Measurements from ENCODE around the gene CHRDL2.

DNA sequence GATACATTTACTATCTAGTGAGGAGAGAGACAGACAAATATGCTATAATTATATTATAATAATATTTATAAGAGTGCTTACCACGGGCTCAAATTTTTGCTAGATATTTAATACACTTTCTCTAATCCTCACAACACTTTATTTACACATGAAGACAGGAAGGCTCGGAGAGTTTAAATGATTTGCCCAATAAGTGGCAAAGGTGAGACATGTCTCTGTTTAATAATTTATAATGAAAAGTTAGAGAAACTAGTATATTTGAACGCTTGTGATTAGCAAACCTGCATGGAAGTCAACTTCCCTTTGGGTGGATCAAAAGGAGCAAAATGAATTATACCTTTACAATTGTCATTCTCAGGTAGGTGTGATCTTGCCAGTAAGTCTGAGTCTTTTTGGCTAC lies 83.4 kb downstream of the CHRDL2 start:
- TF ChIP-seq CTCF (conservative IDR thresholded peaks at IDR 0.05; ENCODE audit: low read length): no peak
- TF ChIP-seq EZH2phosphoT487 (IDR thresholded peaks at IDR 0.05; ENCODE audit: borderline replicate concordance): no peak
